Stimulated activated CD4-positive, alpha-beta T cell treated with anti-CD3 and anti-CD28 coated beads, Interleukin-15, amount 100 ng/mL, for 24 hours (primary cell): ENCODE measurements around the gene FSTL4.
"Not testable (repeated sequence)": the region's sequence is repeated elsewhere in the genome, so short reads cannot be mapped to it uniquely, and the experiment has no call there.

ENCODE experiments used
- DNase-seq: peaks from one replicate; pipeline ENCODE4 v3.0.0-alpha.2; 2020

FSTL4 gene

GRCh38 chr5:133233616-133234015 is 378.7 kb downstream of the FSTL4 start:
- DNase-seq, result no peak

GRCh38 chr5:133232911-133233310 is 379.4 kb downstream of the FSTL4 start:
- no peak for DNase-seq

- no peak for DNase-seq
These were observed 379.9 kb downstream of the FSTL4 start for GRCh38 chr5:133232435-133232834.

DNA sequence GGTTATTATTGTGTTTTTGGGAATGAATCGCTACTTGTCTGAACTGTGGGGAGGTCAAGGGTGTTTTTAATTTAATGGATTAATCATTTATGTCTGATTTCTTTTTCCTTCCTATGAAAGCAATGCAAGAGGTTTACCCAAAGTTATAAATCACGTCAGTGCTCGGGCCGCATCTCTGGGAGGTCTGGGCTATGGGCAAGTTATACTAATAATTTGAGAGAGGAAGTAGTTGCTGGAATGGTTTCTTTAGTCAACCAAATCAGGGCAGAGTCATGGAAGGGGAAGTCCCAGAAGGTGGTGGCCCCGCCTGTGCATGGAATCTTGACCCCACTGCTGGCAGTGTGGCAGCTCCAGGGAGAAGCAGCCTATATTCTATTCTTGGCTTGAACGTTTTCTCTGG is 380.3 kb downstream of the FSTL4 start:
- no peak for DNase-seq

GRCh38 chr5:133230823-133231578 is 381.3 kb downstream of the FSTL4 start:
- DNase-seq, result no peak

DNA sequence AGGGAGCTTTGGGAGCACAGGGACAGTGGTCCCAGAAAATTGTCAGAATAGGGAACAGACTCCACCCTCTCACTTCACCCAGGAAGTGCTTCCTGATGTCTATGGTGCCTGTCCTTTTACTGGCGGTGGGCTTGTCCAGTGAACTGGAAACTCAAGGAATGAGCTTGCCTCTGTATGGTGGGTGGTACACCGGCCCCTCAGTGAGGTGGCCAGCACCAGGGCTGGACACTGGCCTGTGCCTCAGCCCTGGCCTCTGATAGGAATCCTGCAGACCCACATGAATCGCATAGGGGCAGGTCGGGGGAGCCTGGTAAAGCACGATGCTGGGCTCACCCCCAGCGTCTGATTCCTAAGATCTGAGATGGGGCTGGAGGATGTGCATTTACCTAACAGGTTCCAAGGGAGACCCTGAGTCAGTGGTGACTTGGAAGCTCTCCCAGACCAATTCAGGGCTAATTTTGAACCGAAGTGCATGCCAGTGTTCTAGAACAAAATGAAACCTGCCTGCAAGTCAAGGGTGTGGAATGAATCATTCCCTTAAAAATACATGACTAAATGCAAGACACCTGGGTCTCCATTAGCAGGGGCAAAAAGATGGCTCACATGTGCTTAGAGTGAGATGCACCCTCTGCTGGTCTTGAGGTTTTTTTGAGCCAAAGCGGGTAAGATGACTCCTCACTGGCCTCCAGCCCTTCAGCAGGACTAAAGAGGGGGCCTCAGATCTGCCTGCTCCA is 382.2 kb downstream of the FSTL4 start:
- DNase-seq, result no peak

- DNase-seq, result no peak
These were observed 384.0 kb downstream of the FSTL4 start for GRCh38 chr5:133228316-133228715.

GRCh38 chr5:133227897-133228296 is 384.4 kb downstream of the FSTL4 start:
- DNase-seq, result no peak

- no peak for DNase-seq
These were observed 385.3 kb downstream of the FSTL4 start for GRCh38 chr5:133227082-133227481.

GRCh38 chr5:133226186-133226585 is 386.2 kb downstream of the FSTL4 start:
- no peak for DNase-seq

- no peak for DNase-seq
These were observed 386.6 kb downstream of the FSTL4 start for GRCh38 chr5:133225671-133226152.

DNA sequence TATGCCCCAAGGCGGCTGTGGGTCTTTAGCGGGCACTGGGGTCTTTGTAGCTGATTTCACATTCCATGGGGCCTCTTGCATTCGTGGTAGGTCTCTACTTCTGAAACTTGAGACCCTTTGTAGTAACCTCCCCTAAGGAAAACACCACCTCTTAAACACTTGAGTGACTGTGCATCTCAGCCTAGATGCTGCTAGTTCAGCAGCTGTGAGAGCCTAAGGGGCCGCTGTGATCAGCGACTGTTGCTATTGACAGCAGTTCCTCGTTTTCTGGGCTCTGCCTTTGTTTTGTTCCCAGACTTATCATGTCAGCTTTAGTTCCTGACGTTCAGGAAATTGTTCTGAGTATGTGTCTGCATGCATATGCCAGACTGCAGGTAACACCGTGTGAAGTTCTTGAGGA is 389.4 kb downstream of the FSTL4 start:
- DNase-seq, result no peak

DNA sequence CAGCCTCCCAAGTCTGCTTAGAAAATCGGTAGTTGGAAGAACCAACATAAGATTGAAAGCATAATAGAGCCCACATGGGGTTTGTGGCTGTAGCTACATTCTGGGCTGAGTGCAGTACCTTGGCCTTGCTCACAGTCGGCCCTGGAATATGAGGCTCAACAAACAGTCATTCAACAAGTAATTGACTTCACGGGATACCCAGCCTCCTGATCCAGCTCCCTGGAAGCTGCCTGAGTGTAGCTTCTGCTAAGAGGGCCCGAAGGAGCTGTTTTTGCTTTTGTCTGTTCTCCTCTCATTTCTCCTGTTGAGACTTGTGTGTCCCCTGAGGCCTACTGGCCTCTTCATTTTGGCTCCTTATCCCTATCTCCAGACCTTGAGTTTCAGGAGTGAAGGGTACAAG is 389.8 kb downstream of the FSTL4 start:
- DNase-seq, result no peak

DNA sequence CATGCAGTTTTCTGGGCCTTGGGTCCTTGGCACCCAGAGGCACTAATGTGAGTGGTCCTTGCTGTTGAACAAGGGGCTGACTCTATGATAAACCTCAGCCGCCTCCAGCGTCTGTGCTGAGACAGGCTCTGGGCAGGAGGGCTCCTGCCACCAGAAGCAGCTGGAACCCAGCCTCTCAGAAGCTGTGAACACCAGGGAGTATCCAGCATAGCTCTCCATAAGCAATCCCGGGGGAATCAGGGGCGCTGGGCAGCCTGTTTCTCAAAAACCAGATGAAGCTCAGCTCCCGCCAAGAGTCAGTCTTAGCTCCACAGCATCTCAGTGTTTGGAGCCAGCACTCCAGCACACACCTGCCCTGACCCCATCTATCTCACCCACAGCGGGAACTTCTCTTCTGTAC is 390.3 kb downstream of the FSTL4 start:
- DNase-seq, result no peak

DNA sequence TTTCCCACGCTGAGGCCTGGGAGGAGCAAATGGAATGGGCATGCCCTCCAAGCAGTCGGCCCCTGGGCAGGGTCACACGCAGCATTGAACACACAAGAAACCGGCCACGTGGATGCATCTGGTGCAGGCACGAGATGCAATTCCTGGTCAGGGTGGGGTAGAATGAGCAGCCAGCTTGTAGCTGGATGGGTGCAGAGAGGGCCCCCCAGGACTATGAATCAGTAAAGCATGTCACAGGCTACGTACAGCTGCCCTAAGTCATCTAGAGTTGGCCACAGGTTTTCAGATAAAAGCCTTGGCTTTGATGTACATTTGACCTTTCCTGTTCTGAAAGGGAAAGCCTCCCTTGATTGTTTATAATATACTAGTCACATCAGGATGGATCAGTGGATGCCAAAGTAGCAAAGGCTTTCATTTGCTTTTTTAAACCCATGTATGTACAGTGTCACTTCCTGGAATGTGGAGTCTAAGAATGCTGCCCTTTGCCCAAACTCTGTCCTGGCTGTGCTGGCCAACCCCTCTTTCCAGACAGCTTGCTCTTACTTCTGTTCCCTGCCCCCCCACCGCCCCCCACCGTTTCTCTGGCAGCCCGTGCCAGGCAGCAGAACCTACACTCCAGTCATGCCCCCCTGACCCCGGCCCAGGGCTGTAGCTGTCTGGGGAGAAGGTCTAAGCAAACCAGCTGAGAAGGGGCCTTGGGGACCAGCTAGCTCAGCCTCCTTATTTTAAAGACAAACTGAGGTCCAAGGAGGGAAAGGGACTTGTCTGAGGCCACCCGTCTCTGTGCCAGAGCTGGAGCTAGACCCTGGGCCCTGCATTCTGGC is 391.3 kb downstream of the FSTL4 start:
- DNase-seq, result no peak

DNA sequence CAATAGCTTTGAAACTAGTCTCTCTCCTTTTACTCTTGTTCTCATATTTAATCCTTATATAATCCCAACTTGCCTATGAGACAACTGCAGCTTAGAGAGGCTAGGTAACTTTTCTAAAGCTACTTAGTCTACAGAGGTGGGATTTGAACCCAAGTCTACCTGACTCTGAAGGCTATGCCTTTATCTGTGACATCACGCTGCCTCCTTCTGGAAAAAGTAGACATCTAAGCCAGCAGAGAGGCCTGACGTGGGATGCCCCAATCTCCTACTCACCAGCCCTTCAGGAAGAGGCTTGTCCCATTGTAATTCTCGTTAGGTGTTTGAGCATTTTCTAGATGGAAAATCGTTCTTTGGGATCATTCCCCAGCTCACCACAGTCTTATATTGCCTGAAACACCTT is 393.0 kb downstream of the FSTL4 start:
- no peak for DNase-seq

GRCh38 chr5:133216138-133216537 is 396.2 kb downstream of the FSTL4 start:
- not testable (repeated sequence) for DNase-seq

DNA sequence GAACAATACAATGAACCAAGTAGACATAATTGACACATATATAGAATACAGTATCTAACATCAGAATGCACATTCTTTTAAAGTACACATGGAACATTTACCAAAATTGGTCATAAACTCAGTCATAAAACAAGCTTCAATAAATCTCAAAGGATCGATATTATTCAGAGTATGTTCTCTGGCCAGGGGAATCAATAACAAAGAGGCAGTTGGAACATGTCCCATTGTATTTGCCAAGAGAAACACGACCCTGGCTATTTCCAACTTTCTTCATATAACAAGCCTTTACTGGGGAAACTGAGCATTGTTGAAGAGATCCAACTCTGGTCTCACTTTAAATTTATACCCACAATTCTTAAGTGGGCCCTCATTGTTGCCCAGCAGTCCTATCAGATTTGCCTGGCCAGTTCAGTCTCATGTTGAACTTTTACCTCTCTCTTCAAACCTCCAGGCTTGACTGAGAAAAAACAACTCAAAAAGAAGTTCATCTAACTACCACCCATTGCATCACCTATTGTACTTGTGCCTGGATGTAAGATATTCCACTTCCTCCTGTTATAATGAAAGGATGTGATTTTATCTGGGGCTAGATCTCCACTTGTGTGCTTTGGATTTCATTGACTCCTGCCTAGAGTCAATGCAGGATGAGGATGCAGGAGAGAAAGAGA is 398.1 kb downstream of the FSTL4 start:
- no peak for DNase-seq

- no peak for DNase-seq
These were observed 406.7 kb downstream of the FSTL4 start for GRCh38 chr5:133205649-133206048.

DNA sequence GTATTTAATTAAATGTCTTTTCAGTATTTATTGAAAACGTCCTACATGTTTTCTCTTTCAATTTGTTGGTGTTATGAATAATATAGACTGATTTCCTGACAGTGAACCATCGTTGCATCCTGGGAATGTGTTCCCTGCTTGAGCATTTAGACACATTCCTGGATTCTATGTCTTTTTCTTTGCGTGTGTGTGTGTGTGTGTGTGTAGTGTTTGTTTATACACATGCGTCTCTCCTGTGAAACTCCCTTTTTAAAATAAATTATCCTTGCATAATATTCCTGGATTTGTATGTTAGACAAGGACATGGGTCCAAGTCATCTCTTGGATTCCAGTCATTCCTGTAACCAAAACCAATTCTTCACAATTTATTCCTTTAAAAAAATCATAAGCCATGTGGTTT is 407.1 kb downstream of the FSTL4 start:
- DNase-seq, result no peak

DNA sequence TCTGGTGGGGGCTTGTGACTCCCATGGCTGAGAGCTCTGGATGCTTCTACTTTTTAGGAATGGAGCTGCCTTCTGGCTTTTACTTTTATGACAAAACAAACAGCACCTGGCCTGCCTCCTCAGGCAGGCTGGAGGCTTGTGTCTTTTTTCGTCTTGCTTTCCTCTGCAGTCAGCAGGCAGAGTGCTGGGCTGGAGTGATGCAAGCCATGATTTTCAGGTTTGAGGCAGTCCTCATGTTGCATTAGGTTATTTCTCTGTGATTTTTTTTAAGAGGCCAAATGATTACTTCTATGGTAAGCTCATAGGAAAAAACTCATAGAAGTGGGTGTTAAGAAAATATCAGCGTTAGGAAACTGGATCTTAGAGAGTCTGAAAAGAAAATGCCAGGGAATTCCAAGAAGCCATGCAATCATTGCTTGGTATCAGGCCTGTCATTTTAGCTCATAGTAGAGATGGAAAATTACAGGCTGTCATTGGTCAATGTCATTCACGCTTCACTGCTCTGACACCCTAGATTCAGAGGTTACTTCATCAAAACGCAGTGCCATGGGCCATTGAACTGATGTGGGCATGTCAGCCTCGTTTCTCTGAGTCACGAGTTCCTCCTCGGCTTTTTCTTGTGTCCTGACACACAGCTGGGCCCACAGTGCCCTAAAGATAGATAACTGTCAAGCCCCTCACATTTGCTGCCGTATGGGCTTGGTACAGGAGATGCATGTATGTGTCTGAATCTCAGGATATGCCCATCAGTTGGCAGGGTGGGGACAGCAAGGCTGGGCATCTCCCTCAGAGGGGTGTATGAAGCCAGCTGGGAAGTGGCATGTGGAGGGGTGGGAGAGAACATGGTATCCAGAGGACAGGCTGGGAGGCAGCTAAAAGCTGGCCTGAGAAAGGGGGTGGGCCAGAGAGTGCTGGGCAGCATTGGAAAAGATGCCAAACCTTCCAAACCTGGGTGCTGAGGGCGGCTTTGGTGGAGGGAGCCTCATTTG is 408.7 kb downstream of the FSTL4 start:
- DNase-seq, result no peak
